ENCODE results near the gene BRINP2. TPM values are rescaled to one million over a fixed set of nuclear protein-coding genes. Genes with fewer than 3 reads are reported as not detected.

BRINP2 gene
- total and polyA plus RNA-seq, 5 donors = 0.17 to 0.33 (median 0.20) TPM

GRCh38 chr1:177228693-177229065, 57.9 kb downstream of the BRINP2 start:
- Histone ChIP-seq H3K27me3 (ENCODE audit: control insufficient read depth, insufficient read depth) (no peaks in the 10 kb centered on the region), H3K4me1 (ENCODE audit: control insufficient read depth, insufficient read depth, low read length) (peaks cover under 1% of the 10 kb centered on the region), H3K4me3 (ENCODE audit: low read length) (no peak overlapping the region), H3K27ac (ENCODE audit: low read length) (no peak overlapping the region), H3K9me3 (ENCODE audit: control insufficient read depth, low read length) (no peaks in the 10 kb centered on the region)
- 79% methylated on average over 4 of the region's 4 CpGs for WGBS
- no peak for ATAC-seq
- DNase-seq = no peak
- intact Hi-C loops (cut with DNase I) = no loop called here

DNA sequence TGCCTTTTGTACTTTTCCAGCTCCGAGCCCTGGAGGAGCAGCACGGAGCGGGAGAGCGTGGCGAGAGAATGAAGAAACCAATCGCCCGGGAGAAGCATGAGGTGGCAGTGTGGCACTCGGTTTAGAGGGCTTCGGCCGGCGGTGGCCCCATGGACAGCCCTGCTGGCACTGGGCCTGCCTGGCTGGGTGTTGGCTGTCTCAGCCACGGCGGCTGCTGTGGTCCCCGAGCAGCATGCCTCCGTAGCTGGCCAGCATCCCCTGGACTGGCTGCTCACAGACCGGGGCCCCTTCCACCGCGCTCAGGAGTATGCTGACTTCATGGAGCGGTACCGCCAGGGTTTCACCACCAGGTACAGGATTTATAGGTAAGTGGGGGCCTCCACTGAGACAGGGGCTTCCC, 59.0 kb downstream of the BRINP2 start:
- intact Hi-C loops (cut with DNase I) = no loop called here
- Histone ChIP-seq H3K9me3 (ENCODE audit: control insufficient read depth, low read length) (no peaks in the 10 kb centered on the region), H3K4me3 (ENCODE audit: low read length) (no peak overlapping the region), H3K27ac (ENCODE audit: low read length) (no peak overlapping the region), H3K4me1 (ENCODE audit: control insufficient read depth, insufficient read depth, low read length) (no peaks in the 10 kb centered on the region), H3K27me3 (ENCODE audit: control insufficient read depth, insufficient read depth) (no peaks in the 10 kb centered on the region)
- peak in 1 of 2 donors; percentile 36 for ATAC-seq
- peak in 2 of 3 donors; percentile 46 to 49 for DNase-seq
- 92% methylated on average over 20 of the region's 20 CpGs for WGBS

DNA sequence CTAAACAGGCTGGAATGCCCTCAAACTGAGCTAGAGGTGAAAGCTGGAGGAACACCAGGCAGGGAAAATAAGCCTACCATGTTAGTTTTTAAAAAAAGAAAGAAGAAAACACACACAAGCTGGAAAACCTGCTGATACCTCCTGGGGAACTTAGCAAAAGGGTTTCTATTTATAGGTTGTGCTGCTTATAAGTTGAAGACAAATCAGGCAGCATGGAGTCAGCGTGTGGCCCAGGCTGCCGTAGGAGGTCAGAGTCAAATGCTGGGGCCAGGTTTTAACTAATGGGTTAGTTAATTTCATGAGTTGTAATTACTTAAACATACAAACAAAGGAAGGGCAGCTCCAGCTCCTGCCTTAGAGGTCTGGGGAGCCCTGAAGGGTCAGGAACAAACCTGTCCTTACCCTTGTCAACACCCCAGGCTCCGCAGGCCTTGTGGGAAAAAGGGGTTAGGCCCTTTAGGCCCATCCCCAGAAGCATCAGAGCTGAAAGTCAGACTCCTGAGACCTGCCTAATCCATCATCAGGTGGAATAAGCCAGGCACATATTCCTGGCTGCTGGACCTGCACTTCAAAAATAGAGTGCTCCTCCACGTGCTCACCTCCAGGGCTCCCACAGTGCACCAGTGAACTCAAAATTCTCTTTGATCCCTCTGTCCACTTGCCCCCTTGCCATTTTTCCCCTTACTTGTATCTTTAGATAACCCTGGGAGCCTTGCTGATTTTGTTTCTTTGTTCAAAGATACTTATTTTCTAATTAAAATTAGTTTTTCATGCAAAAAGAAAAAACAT, 59.7 kb downstream of the BRINP2 start:
- ATAC-seq = peak; percentile 23 to 29

GRCh38 chr1:177235350-177235749, 64.6 kb downstream of the BRINP2 start:
- Histone ChIP-seq H3K4me1 (ENCODE audit: control insufficient read depth, insufficient read depth, low read length) (no peaks in the 10 kb centered on the region), H3K27ac (ENCODE audit: low read length) (no peak overlapping the region), H3K9me3 (ENCODE audit: control insufficient read depth, low read length) (no peaks in the 10 kb centered on the region), H3K4me3 (ENCODE audit: low read length) (no peak overlapping the region), H3K27me3 (ENCODE audit: control insufficient read depth, insufficient read depth) (no peaks in the 10 kb centered on the region)
- DNase-seq = no peak
- intact Hi-C loops (cut with DNase I) = no loop called here
- no peak for ATAC-seq
- 70% methylated on average over 7 of the region's 7 CpGs for WGBS

More for the DNA sequence above, 59.7 kb downstream of the BRINP2 start:
- Histone ChIP-seq H3K4me3 (ENCODE audit: low read length) (no peak overlapping the region), H3K4me1 (ENCODE audit: control insufficient read depth, insufficient read depth, low read length) (no peaks in the 10 kb centered on the region), H3K27ac (ENCODE audit: low read length) (no peak overlapping the region), H3K9me3 (ENCODE audit: control insufficient read depth, low read length) (no peaks in the 10 kb centered on the region), H3K27me3 (ENCODE audit: control insufficient read depth, insufficient read depth) (no peaks in the 10 kb centered on the region)
- WGBS = 73% methylated on average over 4 of the region's 4 CpGs
- intact Hi-C loops (cut with DNase I) = no loop called here
- no peak for DNase-seq

- WGBS = 84% methylated on average over 4 of the region's 4 CpGs
- no peak overlapping the region for H3K4me3 ChIP-seq (ENCODE audit: low read length)
- ATAC-seq (no peak), DNase-seq (no peak)
- no peaks in the 10 kb centered on the region for H3K9me3 ChIP-seq (ENCODE audit: control insufficient read depth, low read length)
- H3K27ac ChIP-seq (ENCODE audit: low read length) = no peak overlapping the region
- intact Hi-C loops (cut with DNase I) = no loop called here
- H3K4me1 ChIP-seq (ENCODE audit: control insufficient read depth, insufficient read depth, low read length) = no peaks in the 10 kb centered on the region
- H3K27me3 ChIP-seq (ENCODE audit: control insufficient read depth, insufficient read depth) = no peaks in the 10 kb centered on the region
These were observed 66.2 kb downstream of the BRINP2 start for GRCh38 chr1:177236962-177237361.

DNA sequence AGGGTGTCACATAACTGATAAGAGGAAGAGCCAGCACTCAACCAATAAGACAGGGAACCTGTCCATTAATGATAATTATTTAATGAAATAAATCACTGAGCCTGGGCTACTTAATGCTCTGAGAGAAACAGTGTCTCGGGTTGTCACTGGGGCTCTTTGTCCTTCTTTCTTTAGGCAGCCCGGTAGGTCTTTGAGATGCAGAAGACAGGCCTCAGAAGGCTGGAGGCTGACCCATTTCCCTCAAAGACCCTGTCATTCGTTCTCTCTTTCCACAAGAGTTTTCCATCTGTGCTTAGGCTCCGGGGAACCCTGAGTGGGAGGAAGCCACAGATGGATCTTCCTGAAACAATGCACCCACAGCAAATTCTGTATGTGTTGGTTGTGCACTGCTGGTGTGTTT, 68.2 kb downstream of the BRINP2 start:
- no peaks in the 10 kb centered on the region for H3K27me3 ChIP-seq (ENCODE audit: control insufficient read depth, insufficient read depth)
- H3K27ac ChIP-seq (ENCODE audit: low read length) = no peak overlapping the region
- no peak overlapping the region for H3K4me3 ChIP-seq (ENCODE audit: low read length)
- ATAC-seq (no peak), DNase-seq (no peak)
- intact Hi-C loops (cut with DNase I) = no loop called here
- no peaks in the 10 kb centered on the region for H3K9me3 ChIP-seq (ENCODE audit: control insufficient read depth, low read length)
- 59% methylated on average over 4 of the region's 4 CpGs for WGBS
- no peaks in the 10 kb centered on the region for H3K4me1 ChIP-seq (ENCODE audit: control insufficient read depth, insufficient read depth, low read length)

DNA sequence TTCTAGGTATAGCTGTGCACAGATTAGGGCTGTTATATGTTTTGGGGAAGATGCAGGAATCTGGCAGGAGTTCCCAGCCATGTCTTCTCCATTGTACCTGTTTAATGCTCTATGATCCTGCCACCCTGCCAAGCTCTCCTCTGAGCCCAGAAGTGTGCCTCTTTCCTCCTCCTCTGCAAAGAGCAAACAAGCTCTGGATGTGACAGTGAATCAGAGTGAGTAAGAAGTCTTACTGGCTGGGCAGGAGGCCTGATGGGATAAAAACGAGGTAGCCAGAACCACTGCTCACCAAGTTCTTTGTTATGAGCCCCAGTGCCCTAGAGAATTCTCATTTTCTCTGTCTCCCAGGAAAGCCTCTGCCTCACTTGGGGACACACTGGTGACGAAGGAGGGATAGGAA, 69.0 kb downstream of the BRINP2 start:
- intact Hi-C loops (cut with DNase I) = no loop called here
- WGBS = 70% methylated on average over 2 of the region's 2 CpGs

DNA sequence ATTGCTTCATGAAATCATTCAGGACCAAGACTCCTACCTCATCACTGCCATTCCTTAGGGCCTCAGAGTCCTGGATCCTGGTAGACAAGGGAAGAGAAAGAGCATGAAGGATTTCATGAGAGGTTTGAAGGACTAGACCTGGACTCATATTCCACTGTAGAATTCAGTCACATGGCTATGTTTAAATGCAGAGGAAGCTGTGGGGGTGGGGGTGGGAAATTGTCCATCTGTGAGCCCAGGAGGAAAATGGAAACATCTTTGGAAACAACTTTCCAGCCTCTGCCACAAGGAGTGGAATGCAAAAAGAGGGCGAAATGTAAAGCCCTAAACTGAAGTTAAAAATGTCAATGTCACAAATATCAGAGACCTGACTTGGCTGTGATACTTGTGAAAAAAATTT, 73.0 kb downstream of the BRINP2 start:
- WGBS = 68% methylated on average over 1 of the region's 1 CpG
- Histone ChIP-seq H3K4me3 (ENCODE audit: low read length) (no peak overlapping the region), H3K27ac (ENCODE audit: low read length) (no peak overlapping the region), H3K9me3 (ENCODE audit: control insufficient read depth, low read length) (no peaks in the 10 kb centered on the region), H3K4me1 (ENCODE audit: control insufficient read depth, insufficient read depth, low read length) (no peaks in the 10 kb centered on the region), H3K27me3 (ENCODE audit: control insufficient read depth, insufficient read depth) (no peaks in the 10 kb centered on the region)
- ATAC-seq = no peak
- no peak for DNase-seq
- intact Hi-C loops (cut with DNase I) = no loop called here

More for the DNA sequence above, 69.0 kb downstream of the BRINP2 start:
- H3K4me1 ChIP-seq (ENCODE audit: control insufficient read depth, insufficient read depth, low read length) = no peaks in the 10 kb centered on the region
- no peak overlapping the region for H3K4me3 ChIP-seq (ENCODE audit: low read length)
- no peaks in the 10 kb centered on the region for H3K9me3 ChIP-seq (ENCODE audit: control insufficient read depth, low read length)
- ATAC-seq (no peak), DNase-seq (no peak)
- no peaks in the 10 kb centered on the region for H3K27me3 ChIP-seq (ENCODE audit: control insufficient read depth, insufficient read depth)
- H3K27ac ChIP-seq (ENCODE audit: low read length) = no peak overlapping the region

GRCh38 chr1:177246710-177247580, 76.2 kb downstream of the BRINP2 start:
- H3K9me3 ChIP-seq (ENCODE audit: control insufficient read depth, low read length) = no peaks in the 10 kb centered on the region
- no peaks in the 10 kb centered on the region for H3K27me3 ChIP-seq (ENCODE audit: control insufficient read depth, insufficient read depth)
- no peak for DNase-seq
- no peaks in the 10 kb centered on the region for H3K4me1 ChIP-seq (ENCODE audit: control insufficient read depth, insufficient read depth, low read length)
- ATAC-seq = no peak
- intact Hi-C loops (cut with DNase I) = no loop called here
- 81% methylated on average over 4 of the region's 4 CpGs for WGBS
- no peak overlapping the region for H3K27ac ChIP-seq (ENCODE audit: low read length)
- H3K4me3 ChIP-seq (ENCODE audit: low read length) = no peak overlapping the region

DNA sequence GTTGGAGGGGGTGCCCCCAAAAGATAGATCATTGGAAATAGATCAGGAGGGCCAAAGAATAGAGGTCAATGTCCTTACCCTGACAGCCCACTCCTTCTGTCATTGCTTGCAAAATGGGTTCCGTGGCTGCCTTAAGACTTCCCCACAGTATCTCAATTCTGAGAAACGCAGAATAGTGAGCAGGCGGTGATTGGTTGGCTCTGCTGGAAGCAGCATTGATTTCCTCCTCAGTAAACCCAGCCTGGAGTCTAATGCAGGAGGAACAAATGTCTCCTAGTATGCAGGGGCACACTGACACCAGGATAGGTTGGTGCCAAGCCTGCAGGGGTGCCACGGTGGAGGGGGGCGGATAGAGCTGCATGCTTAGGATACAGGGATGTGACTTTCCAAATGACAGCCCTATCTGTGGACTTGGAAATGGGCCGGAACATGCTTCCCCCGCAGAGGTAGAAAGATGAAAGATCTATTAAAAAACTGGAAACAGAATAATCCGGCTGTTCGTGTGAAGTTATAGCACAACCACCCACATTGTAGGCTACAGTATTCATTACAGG, 76.9 kb downstream of the BRINP2 start:
- WGBS = 85% methylated on average over 9 of the region's 9 CpGs
- Histone ChIP-seq H3K4me1 (ENCODE audit: control insufficient read depth, insufficient read depth, low read length) (no peaks in the 10 kb centered on the region), H3K27me3 (ENCODE audit: control insufficient read depth, insufficient read depth) (no peaks in the 10 kb centered on the region), H3K9me3 (ENCODE audit: control insufficient read depth, low read length) (no peaks in the 10 kb centered on the region), H3K27ac (ENCODE audit: low read length) (no peak overlapping the region), H3K4me3 (ENCODE audit: low read length) (no peak overlapping the region)
- ATAC-seq (no peak), DNase-seq (no peak)
- intact Hi-C loops (cut with DNase I) = no loop called here

DNA sequence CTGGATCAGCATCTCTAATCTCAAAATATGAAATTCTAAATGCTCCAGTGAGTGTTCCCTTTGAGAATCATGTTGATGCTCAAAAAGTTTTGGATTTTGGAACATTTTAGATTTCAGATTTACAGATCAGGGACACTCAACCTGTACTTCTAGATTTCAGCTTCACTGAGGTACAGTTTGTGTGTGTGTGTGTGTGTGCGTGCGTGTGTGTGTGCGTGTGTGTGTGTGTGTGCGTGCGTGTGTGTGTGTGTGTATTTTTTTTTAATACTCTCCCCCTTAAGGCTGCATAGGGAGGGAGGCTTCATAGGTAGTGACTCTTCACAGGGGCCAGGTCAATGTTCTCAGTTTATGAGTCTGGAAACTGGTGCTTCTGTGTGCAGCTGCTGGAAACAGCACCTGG, 77.5 kb downstream of the BRINP2 start:
- no peak overlapping the region for H3K27ac ChIP-seq (ENCODE audit: low read length)
- ATAC-seq = no peak
- no peaks in the 10 kb centered on the region for H3K9me3 ChIP-seq (ENCODE audit: control insufficient read depth, low read length)
- no peak for DNase-seq
- no peaks in the 10 kb centered on the region for H3K27me3 ChIP-seq (ENCODE audit: control insufficient read depth, insufficient read depth)
- H3K4me1 ChIP-seq (ENCODE audit: control insufficient read depth, insufficient read depth, low read length) = no peaks in the 10 kb centered on the region
- intact Hi-C loops (cut with DNase I) = no loop called here
- 86% methylated on average over 5 of the region's 5 CpGs for WGBS
- H3K4me3 ChIP-seq (ENCODE audit: low read length) = no peak overlapping the region
